DMS114 treated with DMSO at 0.1 percent for 48 hours (cell line): Measurements from ENCODE around the gene METTL1.
"Not testable (repeated sequence)": the region's sequence is repeated elsewhere in the genome, so short reads cannot be mapped to it uniquely, and the experiment has no call there.

Experiments used
- DNase-seq: peaks from one replicate; lab custom pipeline; 2025; ENCODE audit not compliant: unreplicated experiment; lab: John Stamatoyannopoulos, UW

METTL1 gene

GRCh38 chr12:57797933-57798332 lies 26.0 kb upstream of the METTL1 start:
- DNase-seq, result no peak

DNA sequence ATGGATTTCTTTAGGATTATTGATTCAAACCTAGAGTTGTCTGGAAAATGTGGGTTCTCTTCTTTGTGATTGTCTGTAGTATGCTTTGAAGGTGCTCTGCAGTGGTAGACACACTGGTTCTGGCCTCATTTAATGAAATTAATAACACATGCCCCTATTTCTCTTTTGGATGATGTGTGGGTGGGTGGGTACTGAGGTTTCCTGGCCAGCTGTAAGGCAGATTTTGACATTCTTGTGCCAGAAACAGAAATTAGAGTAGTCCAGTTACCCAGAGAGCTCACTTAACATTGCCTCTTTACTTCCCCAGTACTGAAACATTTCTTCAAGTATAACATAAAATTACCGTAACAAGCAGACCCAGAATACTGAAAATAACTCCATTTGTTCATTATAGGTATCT lies 25.1 kb upstream of the METTL1 start:
- DNase-seq, result no peak

DNA sequence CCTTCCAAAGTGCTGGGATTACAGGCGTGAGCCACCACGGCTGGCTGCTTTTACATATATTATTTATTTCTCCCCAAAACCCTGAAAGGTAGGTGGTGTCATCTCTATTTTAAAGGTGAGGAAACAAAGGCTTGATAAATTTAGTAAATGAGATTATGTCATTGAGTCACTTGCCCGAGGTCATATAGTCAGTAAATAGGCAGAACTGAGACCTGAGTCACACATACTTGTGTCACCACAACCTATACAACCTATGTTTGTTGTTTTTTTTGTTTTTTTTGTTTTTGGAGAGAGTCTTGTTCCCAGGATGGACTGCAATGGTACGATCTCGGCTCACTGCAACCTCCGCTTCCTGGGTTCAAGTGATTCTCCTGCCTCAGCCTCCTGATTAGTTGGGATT lies 23.4 kb upstream of the METTL1 start:
- no peak for DNase-seq

DNA sequence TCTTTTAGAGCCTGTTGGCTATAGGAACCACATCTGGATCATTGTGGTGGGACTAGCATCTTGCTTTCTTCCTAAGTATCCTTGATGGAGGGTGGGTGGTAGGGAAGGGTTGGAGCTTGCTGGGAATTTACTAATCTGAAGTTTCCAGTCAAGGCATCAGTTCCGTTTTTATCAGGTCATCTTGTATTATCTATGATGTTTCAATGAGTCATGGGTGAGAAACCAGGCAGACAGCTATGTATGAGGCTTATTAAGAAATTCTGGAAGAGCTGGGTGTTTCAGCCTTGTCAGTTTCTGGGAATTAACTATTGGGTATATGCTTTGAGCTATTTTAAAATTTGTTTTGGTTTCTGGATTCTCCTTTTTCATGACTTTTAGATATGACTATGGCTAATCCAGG lies 22.0 kb upstream of the METTL1 start:
- no peak for DNase-seq

DNA sequence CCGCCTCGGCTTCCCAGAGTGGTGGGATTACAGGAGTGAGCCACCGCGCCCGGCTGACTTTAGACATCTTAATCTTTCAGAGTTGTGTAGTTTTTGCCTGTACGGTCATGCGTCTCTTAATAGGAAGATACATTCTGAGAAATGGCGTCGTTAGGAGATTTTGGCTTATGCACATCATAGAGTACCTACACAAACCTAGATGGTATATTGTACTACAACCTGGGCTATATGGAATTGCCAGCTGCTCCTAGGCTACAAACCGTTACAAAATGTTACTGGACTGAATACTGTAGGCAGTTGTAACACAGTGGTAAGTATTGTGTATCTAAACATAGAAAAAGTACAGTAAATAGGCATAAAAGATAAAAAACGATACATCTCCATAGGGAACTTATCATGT lies 12.0 kb upstream of the METTL1 start:
- DNase-seq, result no peak

GRCh38 chr12:57783466-57783801 lies 11.5 kb upstream of the METTL1 start:
- no peak for DNase-seq

- DNase-seq, result peak; percentile 93
These were observed 10.9 kb upstream of the METTL1 start, which contains the start of gene TSFM for GRCh38 chr12:57782608-57783465. TSFM (plus strand) TSS chr12:57782787; CDS start chr12:57782802, 15 bp downstream.

DNA sequence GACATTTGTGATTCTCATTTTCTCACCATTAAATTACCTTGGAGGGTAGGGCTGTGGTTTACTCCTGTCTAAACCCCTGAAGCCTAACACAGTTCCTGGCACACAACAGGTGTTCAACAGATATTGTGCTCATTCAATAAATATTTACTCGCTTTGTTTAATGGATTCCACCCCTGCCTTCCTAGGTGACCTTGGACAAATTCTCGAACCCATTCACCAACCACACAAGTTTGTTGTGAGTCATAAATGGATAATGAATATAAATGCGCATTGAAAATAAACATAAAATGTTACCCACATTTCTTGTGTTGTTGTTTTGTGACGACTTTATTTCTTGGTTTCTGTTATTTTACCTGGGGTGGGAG lies 10.3 kb upstream of the METTL1 start:
- DNase-seq, result no peak

GRCh38 chr12:57781801-57782200 lies 9.9 kb upstream of the METTL1 start:
- no peak for DNase-seq

DNA sequence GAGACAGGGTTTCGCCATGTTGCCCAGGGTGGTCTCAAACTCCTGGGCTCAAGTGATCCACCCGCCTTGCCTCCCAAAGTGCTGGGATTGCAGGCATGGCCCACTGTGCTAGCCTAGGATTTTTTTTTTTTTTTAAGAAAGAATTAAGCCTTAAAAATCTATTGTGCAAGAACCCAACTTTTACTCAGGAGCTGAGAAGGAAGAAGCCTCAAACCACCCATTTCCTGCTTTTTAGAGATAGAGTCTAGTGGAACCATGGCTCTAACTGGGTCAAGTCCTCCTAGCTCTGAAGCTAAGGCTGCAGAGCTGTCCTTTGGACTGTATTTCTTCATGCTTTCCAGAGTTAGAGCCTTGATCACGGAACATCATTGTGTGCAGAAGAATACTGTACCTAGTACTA lies 9.3 kb upstream of the METTL1 start:
- DNase-seq, result no peak

DNA sequence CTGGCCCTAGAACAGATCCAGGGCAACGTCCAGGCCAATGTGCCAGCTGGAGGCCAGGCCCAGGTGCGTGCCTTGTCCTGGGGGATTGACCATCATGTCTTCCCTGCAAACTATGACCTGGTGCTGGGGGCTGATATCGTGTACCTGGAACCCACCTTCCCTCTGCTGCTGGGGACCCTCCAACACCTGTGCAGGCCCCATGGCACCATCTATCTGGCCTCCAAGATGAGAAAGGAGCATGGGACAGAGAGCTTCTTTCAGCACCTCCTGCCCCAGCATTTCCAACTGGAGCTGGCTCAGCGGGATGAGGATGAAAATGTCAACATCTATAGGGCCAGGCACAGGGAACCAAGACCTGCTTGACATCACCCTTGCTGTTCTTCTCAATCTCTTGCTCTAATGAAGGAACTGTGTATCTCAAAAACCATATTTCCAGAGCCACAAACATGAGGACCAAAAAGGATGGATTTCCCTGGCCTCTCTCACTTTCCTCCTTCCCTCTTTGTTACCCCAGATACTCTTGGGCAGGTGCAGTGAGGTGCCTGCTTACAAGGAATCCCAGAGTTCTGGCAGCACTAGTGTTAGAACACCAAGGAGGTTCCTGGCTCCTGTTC lies 8.5 kb upstream of the METTL1 start:
- DNase-seq, result no peak

- no peak for DNase-seq
These were observed 7.8 kb upstream of the METTL1 start for GRCh38 chr12:57779736-57780135.

GRCh38 chr12:57777911-57778310 lies 6.0 kb upstream of the METTL1 start:
- DNase-seq, result no peak

- no peak for DNase-seq
These were observed 5.5 kb upstream of the METTL1 start for GRCh38 chr12:57777367-57777766.

DNA sequence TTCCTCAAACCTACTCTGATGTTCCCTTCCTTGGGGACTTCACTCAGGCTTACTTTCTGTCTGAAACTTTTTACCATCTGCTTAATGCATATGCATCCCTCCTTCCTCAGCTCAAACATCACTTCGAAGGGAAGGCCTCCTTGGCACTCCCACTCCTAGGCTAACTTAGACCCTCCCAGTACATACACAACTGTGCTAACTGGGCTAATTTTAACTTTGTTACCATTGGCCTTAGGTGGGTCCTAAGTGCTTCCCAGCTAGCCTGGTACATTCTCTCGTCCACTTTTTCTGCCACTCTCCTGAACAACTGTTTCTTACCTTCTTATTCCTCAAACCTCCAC lies 4.3 kb upstream of the METTL1 start:
- DNase-seq, result no peak

DNA sequence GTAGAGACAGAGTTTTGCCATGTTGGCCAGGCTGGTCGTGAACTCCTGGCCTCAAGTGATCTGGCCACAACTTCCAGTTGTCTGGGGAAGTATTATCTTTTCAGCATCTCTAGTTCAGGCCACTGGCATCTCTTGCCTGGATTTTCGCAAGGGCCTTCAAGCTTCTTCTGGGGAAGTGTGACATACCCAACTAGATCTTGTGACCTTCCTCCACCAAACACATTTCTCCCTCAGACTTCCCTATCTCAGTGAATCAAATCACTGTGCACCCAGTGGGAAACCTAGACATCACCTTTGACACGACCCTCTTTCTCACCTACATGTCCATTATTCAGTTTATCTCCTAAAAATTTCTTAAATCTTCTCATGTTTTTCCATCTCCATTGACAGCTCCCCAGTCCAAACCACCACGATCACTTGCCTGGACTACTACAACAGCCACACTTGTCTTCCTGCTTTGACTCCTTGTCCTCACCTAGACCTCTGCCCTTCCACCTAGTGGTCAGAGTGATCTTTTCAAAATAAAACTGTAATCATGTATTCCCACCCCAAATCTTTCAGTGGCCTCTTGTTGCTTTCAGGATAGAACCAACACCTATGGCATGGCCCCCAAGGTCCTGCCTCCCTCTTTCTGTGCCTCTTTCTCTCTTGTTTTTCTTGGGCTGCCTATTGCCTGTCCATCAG lies 3.8 kb upstream of the METTL1 start:
- no peak for DNase-seq

DNA sequence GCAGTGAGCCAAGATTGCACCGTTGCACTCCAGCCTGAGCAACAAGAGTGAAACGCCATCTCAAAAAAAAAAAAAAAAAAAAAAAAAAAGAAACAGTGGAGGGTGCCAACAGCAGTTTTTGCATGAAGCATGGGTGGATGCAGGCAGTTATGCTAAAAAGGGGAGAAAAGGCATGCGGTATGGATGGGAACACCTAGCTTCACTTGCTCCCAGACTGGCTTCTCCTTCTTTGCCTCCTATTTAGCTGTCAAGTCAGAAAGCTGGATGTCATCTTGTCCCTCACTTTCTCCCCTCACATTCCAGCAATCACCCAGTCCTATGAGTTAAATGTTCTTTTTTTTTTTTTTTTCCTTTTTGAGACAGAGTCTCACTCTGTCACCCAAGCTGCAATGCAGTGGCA lies 3.1 kb upstream of the METTL1 start:
- no peak for DNase-seq

DNA sequence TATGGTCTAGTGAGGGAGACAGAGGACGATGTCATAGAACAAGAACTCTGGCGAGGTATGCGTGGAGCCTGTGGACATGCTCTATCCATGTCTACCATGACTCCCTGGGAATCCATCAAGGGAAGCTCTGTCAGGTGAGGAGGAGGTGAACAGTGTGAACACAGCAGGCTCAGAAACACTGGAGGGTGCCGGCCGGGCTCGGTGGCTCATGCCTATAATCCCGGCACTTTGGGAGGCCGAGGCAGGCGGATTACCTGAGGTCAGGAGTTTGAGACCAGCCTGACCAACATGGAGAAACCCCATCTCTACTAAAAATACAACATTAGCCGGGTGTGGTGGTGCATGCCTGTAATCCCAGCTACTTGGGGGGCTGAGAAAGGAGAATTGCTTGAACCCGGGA lies 2.7 kb upstream of the METTL1 start:
- not testable (repeated sequence) for DNase-seq

GRCh38 chr12:57772429-57773322 lies 771 bp upstream of the METTL1 start, which contains the start of gene EEF1AKMT3:
EEF1AKMT3 (plus strand) TSS chr12:57772614; CDS start chr12:57772725, 111 bp downstream.
- DNase-seq, result peak; percentile 65

DNA sequence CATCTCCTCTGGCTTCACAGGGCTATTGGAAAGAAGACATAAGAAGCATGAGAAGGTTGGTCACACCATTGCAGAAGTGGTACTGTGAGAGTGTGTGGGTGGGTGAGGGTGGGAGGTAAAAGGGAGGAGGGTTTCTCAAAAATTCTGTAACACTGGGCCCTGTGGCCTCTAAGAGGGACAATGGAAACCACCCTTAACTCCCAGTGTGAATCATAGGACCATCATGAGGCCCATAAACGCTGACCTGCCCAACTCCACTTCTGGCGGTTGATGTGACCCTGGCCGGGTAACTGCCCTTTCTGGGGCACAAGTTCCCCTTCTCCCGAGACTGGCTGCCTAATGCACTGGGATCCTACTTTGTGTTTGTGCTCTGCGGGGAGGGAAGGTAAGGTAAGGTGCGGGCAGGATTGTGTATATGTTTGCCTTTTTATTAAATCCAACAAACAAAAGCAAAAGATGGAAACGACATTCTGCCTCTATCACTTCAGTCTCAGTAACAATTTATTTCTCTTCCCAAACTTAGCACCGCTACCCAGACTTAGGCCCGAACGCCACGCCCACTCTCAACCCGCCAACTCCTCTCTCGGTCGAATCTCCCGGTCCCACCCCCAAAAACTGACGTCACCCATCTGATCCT lies 551 bp downstream of the METTL1 start:
- DNase-seq, result peak; percentile 94

DNA sequence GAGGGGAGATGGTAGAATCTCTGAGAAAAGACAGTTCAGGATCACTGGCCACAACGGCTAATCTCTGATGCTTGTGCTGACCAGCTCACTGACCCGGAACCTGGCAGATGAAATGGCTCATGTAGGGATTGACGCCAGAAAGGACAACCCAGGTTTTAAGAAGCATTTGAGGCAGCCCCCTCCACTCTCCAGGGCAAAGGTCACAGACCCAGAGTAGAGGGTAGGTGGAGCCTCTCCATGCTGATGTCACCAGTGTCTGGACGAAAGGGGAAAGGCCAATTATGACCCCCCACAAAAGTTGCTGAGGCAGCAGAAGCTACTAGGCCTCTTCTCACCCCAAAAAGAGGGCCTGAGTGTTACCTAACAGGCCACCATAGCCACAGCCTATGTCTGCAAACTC lies 1.2 kb downstream of the METTL1 start:
- DNase-seq, result no peak
